Stimulated activated CD4-positive, alpha-beta T cell treated with anti-CD3 and anti-CD28 coated beads, Interleukin-1b, Interleukin-23, amount 100 ng/mL, for 4 hours (primary cell): ENCODE results near the gene RAP1A.
"Not testable (repeated sequence)": the region's sequence is repeated elsewhere in the genome, so short reads cannot be mapped to it uniquely, and the experiment has no call there.

Experiments
- DNase-seq, 2 donors: peaks; one replicate each; pipeline ENCODE4 v3.0.0-alpha.2; 2020; ENCODE audit warnings: low read depth in 2 of 2

Gene RAP1A

DNA sequence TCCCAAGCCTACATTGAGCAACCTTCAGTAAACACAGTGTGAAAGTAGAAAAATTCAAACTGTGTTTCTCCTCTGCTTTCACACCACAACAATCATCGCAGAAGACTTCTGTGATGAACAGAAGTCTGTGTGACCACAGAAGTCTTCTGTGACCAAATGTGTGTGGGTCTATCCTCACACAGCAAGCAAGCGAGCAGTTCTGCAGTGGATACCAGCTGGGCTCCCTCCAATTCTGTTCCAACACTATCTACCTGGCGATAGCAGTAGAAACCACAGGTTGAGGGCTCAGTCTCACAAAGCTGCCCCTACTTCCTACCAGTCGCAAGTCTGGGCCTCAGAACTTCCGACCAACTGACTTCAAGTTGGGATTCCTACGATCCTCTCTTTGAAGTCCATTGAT lies 21.0 kb upstream of the RAP1A start:
- DNase-seq, result no peak

DNA sequence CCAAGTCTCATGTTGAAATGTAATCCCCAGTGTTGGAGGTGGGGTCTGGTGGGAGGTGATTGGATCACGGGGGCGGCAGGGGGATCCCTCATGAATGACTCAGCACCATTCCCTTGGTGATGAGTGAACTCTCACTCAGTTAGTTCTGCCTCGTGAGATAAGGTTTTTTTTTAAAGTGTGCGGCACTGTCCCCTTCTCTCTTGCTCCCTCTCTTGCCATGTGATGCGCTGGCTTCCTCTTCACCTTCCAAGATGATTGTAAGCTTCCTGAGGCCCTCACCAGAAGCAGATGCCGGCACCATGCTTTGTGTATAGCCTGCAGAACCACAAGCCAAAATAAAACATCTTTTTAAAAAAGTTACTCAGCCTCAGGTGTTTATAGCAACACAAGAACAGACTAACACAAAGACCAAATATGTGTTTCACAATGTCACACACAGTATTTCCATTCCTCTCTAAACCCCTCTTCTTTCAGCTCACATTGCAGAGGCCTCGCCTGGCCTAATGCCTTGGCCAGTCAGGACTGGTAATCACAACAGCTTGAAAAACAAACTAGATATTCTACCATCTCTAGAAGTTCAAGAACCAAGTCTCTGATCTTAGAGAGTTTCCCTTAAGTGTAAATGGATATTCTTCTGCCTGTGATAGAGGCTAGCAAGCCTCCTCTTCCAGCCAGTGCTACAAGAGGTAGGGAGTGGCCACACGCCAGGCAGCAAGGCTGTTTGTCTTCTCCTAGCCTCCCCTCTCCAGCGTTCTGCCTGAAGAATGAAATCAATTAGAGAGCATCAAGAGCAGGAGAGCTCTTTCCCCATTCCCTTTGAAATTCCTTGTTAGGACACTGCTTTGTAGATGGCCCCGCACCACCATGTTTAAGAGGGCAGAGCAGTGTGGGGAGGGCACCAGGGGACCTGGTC lies 19.6 kb upstream of the RAP1A start:
- no peak for DNase-seq

DNA sequence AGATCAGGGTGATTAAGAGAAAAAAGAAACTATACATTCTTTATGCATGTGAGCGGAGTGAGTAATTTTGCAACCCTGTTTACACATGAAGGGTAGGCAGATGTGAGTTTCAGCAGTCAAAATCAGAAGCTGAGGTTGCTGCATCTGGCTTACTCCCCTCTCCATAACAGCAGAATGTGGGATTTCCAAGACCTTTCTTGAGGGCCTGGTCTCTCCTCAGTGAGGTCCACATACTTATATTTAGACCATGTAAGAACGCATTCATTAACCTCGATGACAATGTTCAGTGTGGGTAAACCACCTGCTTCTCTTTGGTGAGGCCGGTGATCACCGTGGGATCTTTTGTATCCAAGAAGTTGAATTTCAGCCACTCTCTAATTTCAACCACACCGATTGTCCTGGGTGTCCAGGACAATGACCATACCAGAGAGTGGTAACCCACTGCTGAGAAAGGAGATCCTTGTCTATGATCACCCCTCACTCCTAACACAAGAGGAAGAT lies 18.7 kb upstream of the RAP1A start:
- DNase-seq, result no peak

DNA sequence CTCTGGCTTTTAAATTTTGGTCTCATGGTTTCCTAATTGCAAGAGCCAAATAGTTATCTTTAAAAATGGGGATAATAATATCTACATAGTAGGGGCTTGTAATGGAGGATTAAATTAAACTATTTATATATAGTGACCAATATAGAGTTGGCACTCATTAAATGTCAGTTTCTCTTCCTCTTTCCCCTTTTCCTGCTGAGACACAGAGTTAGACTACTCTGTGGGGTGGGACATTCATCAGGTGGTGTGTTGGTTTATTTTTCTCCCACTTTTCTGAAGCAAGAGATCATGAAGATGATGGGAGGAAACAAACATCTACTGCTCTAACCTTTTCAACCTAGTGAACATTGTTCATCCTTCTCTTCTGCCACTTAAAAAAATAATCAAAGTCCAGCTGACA lies 17.3 kb upstream of the RAP1A start:
- no peak for DNase-seq

DNA sequence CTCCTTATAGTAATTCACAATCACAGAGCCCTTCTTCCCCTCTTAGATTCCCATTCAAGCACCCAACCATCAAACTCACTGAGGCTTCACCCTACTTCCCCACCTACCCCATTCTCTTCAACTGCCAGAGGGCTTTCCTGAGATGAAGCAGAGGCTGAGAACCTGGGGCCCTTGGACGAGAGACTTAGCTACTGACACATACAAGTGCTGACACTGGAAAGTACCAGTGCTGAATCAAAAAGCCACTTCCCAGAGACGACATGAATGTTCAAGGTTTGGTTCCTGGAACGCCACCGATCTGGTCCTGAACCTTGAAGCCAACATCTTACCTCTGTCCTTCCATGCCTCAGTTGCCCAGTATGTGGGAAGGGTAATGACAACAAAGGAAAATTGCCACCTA lies 16.6 kb upstream of the RAP1A start:
- DNase-seq, result no peak

DNA sequence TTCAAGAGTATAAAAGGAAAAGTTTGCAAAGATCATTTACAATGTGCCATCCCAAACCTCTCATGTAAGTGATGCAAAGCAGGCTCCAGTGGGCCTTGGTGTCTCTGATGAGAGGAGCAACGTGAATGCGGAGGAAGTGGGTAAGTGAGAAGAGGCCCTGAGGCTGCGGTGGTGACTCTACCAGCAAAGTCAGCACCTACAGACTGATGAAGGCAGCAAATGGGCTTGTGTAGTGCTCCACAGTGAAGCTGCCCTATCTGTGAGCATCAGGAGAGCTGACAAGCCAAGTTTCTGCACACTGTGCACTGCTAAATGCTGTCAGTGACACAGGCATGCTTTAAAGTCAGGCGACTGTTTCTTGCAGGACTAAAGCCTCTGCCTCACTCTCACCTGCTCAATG lies 15.6 kb upstream of the RAP1A start:
- DNase-seq, result peak; percentile 36 to 63

DNA sequence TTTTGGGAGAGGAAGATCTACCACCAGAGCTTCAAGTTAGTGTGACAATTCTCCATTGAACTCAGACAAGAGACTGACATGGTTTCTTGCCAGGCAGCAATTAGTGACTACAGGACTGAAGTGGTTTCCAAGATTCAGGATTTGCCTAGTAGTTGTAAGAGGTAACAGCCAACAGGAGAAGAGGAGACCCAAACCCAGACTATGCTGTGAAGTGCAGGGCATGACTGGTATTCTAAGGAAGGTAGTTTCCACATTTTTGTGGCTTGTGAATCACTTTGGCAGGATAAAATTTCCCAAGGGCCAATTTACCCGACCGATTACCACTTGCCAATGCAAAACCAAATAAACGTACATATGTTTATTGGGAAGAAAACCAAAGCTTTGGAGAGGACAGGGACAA lies 14.7 kb upstream of the RAP1A start:
- DNase-seq, result no peak

DNA sequence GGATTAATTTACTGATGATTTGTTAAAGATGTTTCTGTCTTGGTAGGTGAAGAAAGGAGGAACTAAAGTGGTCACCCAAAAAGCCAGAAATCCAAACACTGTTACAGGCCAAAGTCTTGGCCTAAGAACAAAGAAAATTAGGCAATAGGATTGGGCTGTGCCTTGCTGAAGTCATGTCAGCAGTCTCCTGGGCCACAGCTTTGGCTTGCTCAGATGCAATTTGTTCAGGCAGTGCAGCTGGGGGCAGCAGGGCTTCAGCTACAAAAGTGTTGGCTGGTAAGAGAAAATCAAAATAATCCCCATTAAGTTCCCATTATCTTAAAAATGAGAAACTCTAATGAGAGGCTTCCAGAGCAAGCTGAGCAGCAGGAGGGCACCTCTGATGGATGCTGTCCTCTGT lies 14.0 kb upstream of the RAP1A start:
- DNase-seq, result no peak

DNA sequence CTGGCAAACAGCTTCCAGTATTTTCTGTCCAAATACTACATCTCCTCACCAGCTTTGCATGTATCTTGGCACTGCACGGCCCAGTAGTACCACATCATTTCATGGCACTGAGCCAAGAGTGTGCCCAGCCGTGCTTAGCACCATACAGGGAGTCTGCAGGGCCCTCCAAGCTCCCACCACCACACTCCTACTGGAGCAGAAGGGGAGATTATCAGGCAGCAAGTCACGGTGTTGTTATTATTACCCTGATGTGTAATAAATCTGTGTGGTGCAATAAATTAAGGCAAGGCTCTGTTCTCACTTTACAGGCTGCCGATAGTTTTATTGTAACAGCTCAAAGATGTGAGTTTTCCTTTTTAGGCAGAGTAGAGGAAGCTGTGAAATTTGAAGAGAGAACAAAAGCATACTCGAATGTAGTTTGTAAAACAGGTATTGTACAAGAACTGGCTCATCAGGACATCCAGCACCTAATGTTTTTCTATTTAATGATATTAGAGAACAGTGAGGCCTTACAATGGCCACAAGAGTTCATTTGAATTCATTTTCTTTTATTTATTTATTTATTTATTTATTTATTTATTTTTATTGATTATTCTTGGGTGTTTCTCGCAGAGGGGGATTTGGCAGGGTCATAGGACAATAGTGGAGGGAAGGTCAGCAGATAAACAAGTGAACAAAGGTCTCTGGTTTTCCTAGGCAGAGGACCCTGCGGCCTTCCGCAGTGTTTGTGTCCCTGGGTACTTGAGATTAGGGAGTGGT lies 13.0 kb upstream of the RAP1A start:
- DNase-seq, result not testable (repeated sequence)

DNA sequence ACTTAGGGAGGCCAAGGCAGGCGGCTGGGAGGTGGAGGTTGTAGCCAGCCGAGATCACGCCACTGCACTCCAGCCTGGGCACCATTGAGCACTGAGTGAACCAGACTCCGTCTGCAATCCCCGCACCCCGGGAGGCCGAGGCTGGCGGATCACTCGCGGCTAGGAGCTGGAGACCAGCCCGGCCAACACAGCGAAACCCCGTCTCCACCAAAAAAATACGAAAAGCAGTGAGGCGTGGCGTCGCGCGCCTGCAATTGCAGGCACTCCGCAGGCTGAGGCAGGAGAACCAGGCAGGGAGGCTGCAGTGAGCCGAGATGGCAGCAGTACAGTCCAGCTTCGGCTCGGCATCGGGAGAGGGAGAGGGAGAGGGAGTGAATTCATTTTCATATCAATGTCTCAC lies 11.1 kb upstream of the RAP1A start:
- DNase-seq, result not testable (repeated sequence)

DNA sequence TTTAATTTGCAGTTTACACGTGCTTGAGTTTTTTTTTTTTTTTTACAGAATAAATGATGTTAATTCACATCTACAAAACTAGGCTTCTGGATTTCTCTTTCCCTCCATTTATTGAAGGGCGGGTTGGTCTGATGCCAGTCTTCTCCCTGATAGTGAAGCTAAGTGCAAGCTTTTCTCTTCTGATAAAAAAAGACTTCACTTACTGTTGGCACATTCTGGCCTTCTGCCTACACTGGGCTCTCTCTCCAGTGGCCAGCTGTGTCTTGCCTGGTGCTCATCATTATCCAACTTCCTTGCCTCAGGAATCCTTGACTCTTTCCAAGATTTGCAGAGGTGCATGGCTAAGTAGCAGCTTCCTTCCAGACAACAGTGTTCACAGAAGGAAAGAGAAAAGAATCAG lies 7.6 kb upstream of the RAP1A start:
- DNase-seq, result no peak

DNA sequence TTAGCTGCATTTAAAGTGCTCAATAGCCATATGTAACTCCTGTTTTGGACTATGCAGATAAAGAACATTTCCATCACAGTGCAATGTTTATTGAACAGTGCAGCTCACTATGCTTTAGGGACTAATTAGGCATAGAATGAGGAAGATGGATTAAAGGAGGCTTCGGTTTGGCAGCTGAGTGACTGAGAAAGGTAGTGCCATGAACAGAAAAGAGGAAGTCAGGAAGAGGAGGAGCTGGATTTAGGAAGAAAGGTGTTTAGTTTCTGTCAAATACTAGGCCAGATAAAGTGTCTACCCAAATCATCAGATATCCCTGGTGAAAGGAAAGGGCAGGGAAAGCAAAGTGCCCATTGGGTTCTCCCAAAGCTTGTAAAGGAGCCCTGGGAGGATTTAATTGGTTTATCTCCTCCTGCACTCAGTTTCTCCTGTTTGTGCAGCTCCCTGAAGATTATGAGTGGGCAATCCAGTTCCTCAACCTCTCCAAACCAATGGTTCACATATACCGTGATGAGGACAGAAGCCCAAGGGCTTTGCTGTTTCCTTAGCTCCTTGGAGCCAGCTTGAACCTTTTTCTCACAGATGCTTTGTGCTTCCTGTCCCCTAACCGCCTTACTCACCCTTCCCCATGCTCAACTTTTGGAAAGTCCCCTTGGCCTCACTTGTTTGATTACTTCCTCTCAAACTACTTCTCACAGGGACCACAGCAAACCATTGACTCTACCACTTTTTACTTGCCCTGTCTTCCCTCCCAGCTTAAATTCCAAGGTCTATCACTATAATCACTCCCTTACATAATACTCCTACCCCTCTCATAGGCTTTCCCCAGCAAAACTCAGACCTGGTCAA lies 3.5 kb upstream of the RAP1A start:
- peak in 1 of 2 donors; percentile 43 for DNase-seq

DNA sequence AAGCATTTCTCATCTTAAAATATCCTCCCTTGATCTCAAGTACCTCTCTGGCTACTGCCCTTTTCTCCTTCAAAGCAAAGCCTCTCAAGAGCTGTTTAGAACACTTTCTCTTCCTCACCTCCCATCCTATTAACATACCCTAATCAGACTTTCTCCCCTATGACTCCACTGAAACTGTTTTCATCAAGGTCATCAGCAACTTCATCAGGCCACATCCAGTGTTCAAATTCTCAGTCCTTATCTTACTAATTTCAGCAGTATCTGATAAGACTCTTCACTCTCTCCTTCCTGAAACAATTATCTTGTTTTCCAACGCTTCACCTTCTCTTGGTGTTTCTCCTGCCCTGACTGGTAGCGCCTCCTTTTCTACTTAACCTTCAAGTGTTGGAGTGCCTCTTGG lies 1.5 kb upstream of the RAP1A start:
- no peak for DNase-seq

DNA sequence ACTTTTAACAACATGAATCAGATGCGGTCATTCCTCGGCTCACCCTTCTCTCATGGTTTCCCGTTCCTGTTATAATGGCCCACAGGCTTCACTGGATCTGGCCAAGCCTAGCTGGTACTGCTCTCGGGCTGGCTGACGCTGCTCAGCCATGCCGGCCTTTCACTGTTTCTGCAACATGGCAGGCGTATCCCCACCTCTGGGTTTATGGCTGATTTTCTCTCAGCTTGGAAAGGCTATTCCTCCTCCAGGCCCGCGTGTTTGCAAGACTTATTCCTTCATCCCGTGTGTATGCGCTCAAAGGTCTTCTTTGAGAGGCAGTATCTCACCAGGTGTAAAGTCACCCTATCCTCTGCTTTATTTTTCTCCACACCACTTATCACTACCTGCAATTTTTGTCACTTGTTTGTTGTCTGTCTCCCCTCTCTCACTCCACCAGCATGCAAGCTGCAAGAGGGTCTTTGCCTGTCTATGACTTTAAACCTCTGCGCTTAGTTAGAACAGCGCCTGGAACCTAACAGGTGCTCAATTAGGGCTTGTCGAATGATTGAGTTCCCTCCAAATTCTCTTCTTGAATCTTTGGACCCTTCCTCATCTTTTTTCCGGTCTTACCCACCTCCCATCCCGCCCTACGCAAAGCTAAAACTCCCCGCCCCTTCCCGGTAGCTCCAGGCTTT lies 491 bp upstream of the RAP1A start:
- no peak for DNase-seq

DNA sequence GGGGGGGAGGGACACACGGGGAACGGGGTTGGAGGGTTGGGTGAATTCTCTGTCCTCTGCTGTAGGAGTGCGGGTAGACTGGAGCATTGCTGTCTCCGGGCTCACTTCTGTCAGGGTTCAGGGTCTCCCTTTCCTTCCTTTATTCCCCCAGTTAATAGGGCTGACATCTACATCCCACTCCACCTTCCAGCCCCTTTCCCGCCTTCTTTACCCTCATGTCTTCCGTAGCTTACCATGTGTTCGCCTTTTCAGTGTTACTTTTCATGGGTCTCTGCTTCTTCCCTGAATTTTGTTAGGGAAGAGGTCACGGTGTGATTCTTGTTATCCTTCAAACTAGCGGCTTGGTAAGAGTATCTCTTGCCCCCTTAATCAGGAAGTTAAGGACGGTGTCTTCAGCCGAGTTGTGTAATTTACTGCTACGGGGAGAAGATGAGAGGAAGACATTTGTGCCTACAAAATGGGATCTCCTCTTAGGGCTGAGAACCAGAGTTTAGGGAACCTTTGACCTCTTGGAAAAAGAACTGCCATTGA lies 917 bp downstream of the RAP1A start:
- DNase-seq, result no peak

DNA sequence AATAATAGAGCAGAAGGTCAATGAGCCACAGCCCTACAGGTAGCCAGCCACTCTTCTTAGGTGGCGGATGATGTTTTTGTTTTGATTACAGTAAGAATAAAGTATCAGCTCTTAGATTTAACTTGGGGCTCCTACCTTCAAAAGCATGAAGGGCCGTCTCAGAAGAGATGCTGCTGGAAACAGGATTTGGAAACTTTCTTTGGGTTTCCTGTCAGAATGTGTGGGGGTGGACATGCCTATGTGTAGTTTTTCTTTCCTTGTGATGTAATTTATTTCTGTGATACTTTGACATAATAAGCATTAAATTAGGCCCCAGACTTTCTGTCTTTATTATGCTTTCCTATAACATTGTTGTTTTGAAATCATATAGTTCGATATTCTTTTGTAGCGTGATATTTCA lies 1.5 kb downstream of the RAP1A start:
- no peak for DNase-seq

DNA sequence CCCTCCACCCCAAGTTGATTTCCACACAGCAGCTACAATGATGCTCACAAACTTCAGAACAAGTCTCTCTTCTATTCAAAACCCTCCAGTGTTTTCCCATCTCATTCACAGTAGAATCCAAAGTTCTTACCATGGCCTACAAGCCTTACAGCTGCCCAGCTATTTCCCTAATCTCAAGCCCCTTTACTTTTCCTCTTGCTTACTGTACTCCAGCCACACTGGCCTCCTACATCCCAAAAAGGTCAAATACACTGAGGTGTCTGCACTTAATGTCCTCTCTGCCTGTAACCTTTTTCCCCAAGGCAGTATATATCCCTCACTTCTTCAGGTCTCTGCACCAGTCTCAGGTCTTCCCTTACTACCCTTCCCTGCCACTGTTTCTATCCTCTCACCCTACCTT lies 2.6 kb downstream of the RAP1A start:
- no peak for DNase-seq

DNA sequence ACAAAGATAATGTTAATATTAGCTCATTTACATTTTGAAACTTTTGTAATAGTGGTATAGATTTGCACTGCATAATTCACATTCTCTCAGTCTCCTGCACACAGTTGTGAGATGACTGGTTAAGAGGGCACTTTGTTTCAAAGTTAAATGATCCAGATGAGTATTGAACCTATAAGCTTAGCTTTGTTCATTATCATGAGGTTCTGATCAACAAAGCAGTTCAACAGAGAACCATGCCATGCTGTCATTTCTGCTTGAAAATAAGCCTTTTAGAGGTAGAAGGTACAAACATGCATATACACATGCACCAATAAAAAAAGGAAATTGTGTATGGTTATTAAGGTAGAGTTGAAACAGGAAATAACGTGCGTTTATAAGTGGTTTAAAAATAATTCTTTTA lies 4.8 kb downstream of the RAP1A start:
- no peak for DNase-seq

DNA sequence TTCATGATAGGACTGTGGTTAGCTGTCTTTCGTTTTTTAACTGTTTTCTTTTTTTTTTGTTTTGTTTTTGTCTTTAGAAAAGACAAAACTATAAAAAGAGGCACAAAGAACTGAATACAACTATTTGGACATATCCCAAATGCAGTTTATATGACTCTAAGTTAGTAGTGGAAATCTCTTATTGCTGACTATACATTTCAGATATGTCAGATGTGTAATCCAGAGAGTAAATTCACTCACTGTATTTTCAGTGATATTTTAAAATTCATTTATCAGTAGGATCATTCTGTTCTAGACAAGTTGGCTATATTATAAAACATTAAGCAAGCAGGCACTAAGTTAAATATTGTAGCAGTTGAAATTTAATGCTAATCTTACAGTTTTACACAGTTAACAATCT lies 5.7 kb downstream of the RAP1A start:
- DNase-seq, result no peak

DNA sequence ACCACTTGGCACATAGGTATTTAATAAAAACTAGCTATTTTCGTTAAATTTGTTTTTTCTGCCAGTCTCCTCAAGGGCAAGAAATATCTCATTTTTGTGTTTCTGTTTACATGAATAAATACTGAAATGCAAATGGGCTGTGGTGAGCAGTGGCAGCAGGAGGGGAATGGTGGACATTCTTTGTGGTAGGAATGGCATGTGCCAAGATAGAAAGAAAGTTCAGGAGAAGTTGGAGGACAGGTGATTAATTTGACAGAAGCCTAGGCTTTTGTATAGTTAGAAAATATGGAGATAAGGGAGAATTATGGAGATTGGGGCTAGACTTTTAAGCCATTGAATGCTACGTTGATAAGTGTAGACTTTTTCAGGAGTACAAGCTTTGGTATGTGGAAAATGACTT lies 8.6 kb downstream of the RAP1A start:
- no peak for DNase-seq
